ENCODE results near the gene PPM1D.

PPM1D gene

GRCh38 chr17:60579551-60579950, 20.4 kb upstream of the PPM1D start:
- TF ChIP-seq EZH2phosphoT487 (conservative IDR thresholded peaks at IDR 0.05; ENCODE audit: low read length) (no peak), CTCF (IDR thresholded peaks at IDR 0.05; ENCODE audit: insufficient read depth, low read length, poor library complexity, severe bottlenecking) (no peak)
- H3K9me3 ChIP-seq (ENCODE audit: insufficient read depth, low read length), result no peaks in the 10 kb centered on the region
- no peak overlapping the region for H3K9ac ChIP-seq (ENCODE audit: low read length)
- H3K4me2 ChIP-seq (ENCODE audit: low read depth, low read length, poor library complexity, severe bottlenecking), result no peak overlapping the region
- no peaks in the 10 kb centered on the region for H4K20me1 ChIP-seq (ENCODE audit: low read depth, low read length)
- H3F3A ChIP-seq (ENCODE audit: insufficient read depth), result no peaks in the 10 kb centered on the region
- H3K4me3 ChIP-seq (ENCODE audit: insufficient read depth, low read length, poor library complexity, severe bottlenecking), result no peak overlapping the region
- H2AFZ ChIP-seq (ENCODE audit: low read depth, low read length, severe bottlenecking), result no peak overlapping the region
- no peaks in the 10 kb centered on the region for H3K9me2 ChIP-seq (replicated peaks; ENCODE audit: insufficient read depth, low read length)
- H3K79me2 ChIP-seq (ENCODE audit: insufficient read depth, low read length), result no peaks in the 10 kb centered on the region
- H3K27ac ChIP-seq (ENCODE audit: low read depth, low read length), result no peak overlapping the region
- no peaks in the 10 kb centered on the region for H3K36me3 ChIP-seq (ENCODE audit: low read length)
- H3K27me3 ChIP-seq (ENCODE audit: low read length), result no peaks in the 10 kb centered on the region

GRCh38 chr17:60583008-60583407, 17.0 kb upstream of the PPM1D start:
- no peaks in the 10 kb centered on the region for H3K9me2 ChIP-seq (replicated peaks; ENCODE audit: insufficient read depth, low read length)
- H3K4me2 ChIP-seq (ENCODE audit: low read depth, low read length, poor library complexity, severe bottlenecking), result no peak overlapping the region
- no peak overlapping the region for H3K9ac ChIP-seq (ENCODE audit: low read length)
- no peak overlapping the region for H2AFZ ChIP-seq (ENCODE audit: low read depth, low read length, severe bottlenecking)
- no peak for TF ChIP-seq EZH2phosphoT487 (conservative IDR thresholded peaks at IDR 0.05; ENCODE audit: low read length)
- TF ChIP-seq CTCF (IDR thresholded peaks at IDR 0.05; ENCODE audit: insufficient read depth, low read length, poor library complexity, severe bottlenecking), result no peak
- no peaks in the 10 kb centered on the region for H3K27me3 ChIP-seq (ENCODE audit: low read length)
- no peaks in the 10 kb centered on the region for H3K79me2 ChIP-seq (ENCODE audit: insufficient read depth, low read length)
- H3F3A ChIP-seq (ENCODE audit: insufficient read depth), result no peaks in the 10 kb centered on the region
- no peak overlapping the region for H3K4me3 ChIP-seq (ENCODE audit: insufficient read depth, low read length, poor library complexity, severe bottlenecking)
- H3K27ac ChIP-seq (ENCODE audit: low read depth, low read length), result no peak overlapping the region
- no peaks in the 10 kb centered on the region for H3K9me3 ChIP-seq (ENCODE audit: insufficient read depth, low read length)
- no peaks in the 10 kb centered on the region for H4K20me1 ChIP-seq (ENCODE audit: low read depth, low read length)
- no peaks in the 10 kb centered on the region for H3K36me3 ChIP-seq (ENCODE audit: low read length)

GRCh38 chr17:60585887-60586286, 14.1 kb upstream of the PPM1D start:
- H3K9ac ChIP-seq (ENCODE audit: low read length), result no peak overlapping the region

More at GRCh38 chr17:60585887-60586286, 14.1 kb upstream of the PPM1D start:
- Histone ChIP-seq H3K27me3 (ENCODE audit: low read length) (no peaks in the 10 kb centered on the region), H4K20me1 (ENCODE audit: low read depth, low read length) (no peaks in the 10 kb centered on the region), H3F3A (ENCODE audit: insufficient read depth) (no peaks in the 10 kb centered on the region), H3K4me3 (ENCODE audit: insufficient read depth, low read length, poor library complexity, severe bottlenecking) (no peak overlapping the region), H3K36me3 (ENCODE audit: low read length) (no peaks in the 10 kb centered on the region), H3K4me2 (ENCODE audit: low read depth, low read length, poor library complexity, severe bottlenecking) (no peak overlapping the region), H2AFZ (ENCODE audit: low read depth, low read length, severe bottlenecking) (no peak overlapping the region), H3K79me2 (ENCODE audit: insufficient read depth, low read length) (no peaks in the 10 kb centered on the region), H3K9me2 (replicated peaks; ENCODE audit: insufficient read depth, low read length) (no peaks in the 10 kb centered on the region), H3K27ac (ENCODE audit: low read depth, low read length) (no peak overlapping the region), H3K9me3 (ENCODE audit: insufficient read depth, low read length) (no peaks in the 10 kb centered on the region)
- TF ChIP-seq EZH2phosphoT487 (conservative IDR thresholded peaks at IDR 0.05; ENCODE audit: low read length) (no peak), CTCF (IDR thresholded peaks at IDR 0.05; ENCODE audit: insufficient read depth, low read length, poor library complexity, severe bottlenecking) (no peak)
